ENCODE measurements around the gene FNIP2.

FNIP2 gene

GRCh38 chr4:158850800-158851644, 82.2 kb downstream of the FNIP2 start:
- Histone ChIP-seq H3K27me3 (ENCODE audit: control insufficient read depth in 1 of 2, insufficient read depth in 2 of 2, low read length in 2 of 2) (no peaks in the 10 kb centered on the region), H3K4me3 (ENCODE audit: low read depth in 1 of 2, low read length in 2 of 2) (no peak overlapping the region), H3K9ac (ENCODE audit: low read length) (no peak overlapping the region), H3K27ac (ENCODE audit: low read depth, low read length) (no peak overlapping the region), H3K4me1 (ENCODE audit: insufficient read depth, low read length) (peaks cover 6% of the 10 kb centered on the region), H3K9me3 (ENCODE audit: low read length) (no peaks in the 10 kb centered on the region), H3K36me3 (ENCODE audit: insufficient read depth, low read length) (no peaks in the 10 kb centered on the region)

- Histone ChIP-seq H3K9me3 (ENCODE audit: low read length) (no peaks in the 10 kb centered on the region), H3K27me3 (ENCODE audit: control insufficient read depth in 1 of 2, insufficient read depth in 2 of 2, low read length in 2 of 2) (no peaks in the 10 kb centered on the region), H3K36me3 (ENCODE audit: insufficient read depth, low read length) (no peaks in the 10 kb centered on the region), H3K4me1 (ENCODE audit: insufficient read depth, low read length) (peaks cover 10% of the 10 kb centered on the region), H3K9ac (ENCODE audit: low read length) (no peak overlapping the region), H3K27ac (ENCODE audit: low read depth, low read length) (no peak overlapping the region), H3K4me3 (ENCODE audit: low read depth in 1 of 2, low read length in 2 of 2) (no peak overlapping the region)
Measured at GRCh38 chr4:158854236-158854635, 85.4 kb downstream of the FNIP2 start.

- H3K36me3 ChIP-seq (ENCODE audit: insufficient read depth, low read length) = peaks cover 18% of the 10 kb centered on the region
- H3K9ac ChIP-seq (ENCODE audit: low read length) = no peak overlapping the region
- H3K4me1 ChIP-seq (ENCODE audit: insufficient read depth, low read length) = peaks cover 4% of the 10 kb centered on the region
- H3K27me3 ChIP-seq (ENCODE audit: control insufficient read depth in 1 of 2, insufficient read depth in 2 of 2, low read length in 2 of 2) = no peaks in the 10 kb centered on the region
- no peaks in the 10 kb centered on the region for H3K9me3 ChIP-seq (ENCODE audit: low read length)
- H3K27ac ChIP-seq (ENCODE audit: low read depth, low read length) = no peak overlapping the region
- no peak overlapping the region for H3K4me3 ChIP-seq (ENCODE audit: low read depth in 1 of 2, low read length in 2 of 2)
Measured at GRCh38 chr4:158856852-158857251, 88.0 kb downstream of the FNIP2 start.

GRCh38 chr4:158857951-158858350, 89.1 kb downstream of the FNIP2 start:
- Histone ChIP-seq H3K4me1 (ENCODE audit: insufficient read depth, low read length) (peaks cover 4% of the 10 kb centered on the region), H3K4me3 (ENCODE audit: low read depth in 1 of 2, low read length in 2 of 2) (no peak overlapping the region), H3K27ac (ENCODE audit: low read depth, low read length) (no peak overlapping the region), H3K9me3 (ENCODE audit: low read length) (no peaks in the 10 kb centered on the region), H3K36me3 (ENCODE audit: insufficient read depth, low read length) (peaks cover 29% of the 10 kb centered on the region), H3K9ac (ENCODE audit: low read length) (no peak overlapping the region), H3K27me3 (ENCODE audit: control insufficient read depth in 1 of 2, insufficient read depth in 2 of 2, low read length in 2 of 2) (no peaks in the 10 kb centered on the region)

GRCh38 chr4:158858410-158859199, 89.8 kb downstream of the FNIP2 start:
- H3K27me3 ChIP-seq (ENCODE audit: control insufficient read depth in 1 of 2, insufficient read depth in 2 of 2, low read length in 2 of 2) = no peaks in the 10 kb centered on the region
- peaks cover 4% of the 10 kb centered on the region for H3K4me1 ChIP-seq (ENCODE audit: insufficient read depth, low read length)
- H3K9ac ChIP-seq (ENCODE audit: low read length) = no peak overlapping the region
- H3K27ac ChIP-seq (ENCODE audit: low read depth, low read length) = no peak overlapping the region
- H3K36me3 ChIP-seq (ENCODE audit: insufficient read depth, low read length) = peaks cover 33% of the 10 kb centered on the region
- H3K4me3 ChIP-seq (ENCODE audit: low read depth in 1 of 2, low read length in 2 of 2) = no peak overlapping the region
- H3K9me3 ChIP-seq (ENCODE audit: low read length) = no peaks in the 10 kb centered on the region

- H3K9me3 ChIP-seq (ENCODE audit: low read length) = no peaks in the 10 kb centered on the region
- H3K27ac ChIP-seq (ENCODE audit: low read depth, low read length) = no peak overlapping the region
- H3K27me3 ChIP-seq (ENCODE audit: control insufficient read depth in 1 of 2, insufficient read depth in 2 of 2, low read length in 2 of 2) = no peaks in the 10 kb centered on the region
- H3K4me1 ChIP-seq (ENCODE audit: insufficient read depth, low read length) = peaks cover 4% of the 10 kb centered on the region
- H3K36me3 ChIP-seq (ENCODE audit: insufficient read depth, low read length) = peaks cover 33% of the 10 kb centered on the region
- no peak overlapping the region for H3K4me3 ChIP-seq (ENCODE audit: low read depth in 1 of 2, low read length in 2 of 2)
- H3K9ac ChIP-seq (ENCODE audit: low read length) = no peak overlapping the region
Measured at GRCh38 chr4:158859661-158860060, 90.8 kb downstream of the FNIP2 start.

GRCh38 chr4:158860856-158861255, 92.0 kb downstream of the FNIP2 start:
- Histone ChIP-seq H3K27me3 (ENCODE audit: control insufficient read depth in 1 of 2, insufficient read depth in 2 of 2, low read length in 2 of 2) (no peaks in the 10 kb centered on the region), H3K4me3 (ENCODE audit: low read depth in 1 of 2, low read length in 2 of 2) (no peak overlapping the region), H3K27ac (ENCODE audit: low read depth, low read length) (no peak overlapping the region), H3K9me3 (ENCODE audit: low read length) (no peaks in the 10 kb centered on the region), H3K4me1 (ENCODE audit: insufficient read depth, low read length) (peaks cover 4% of the 10 kb centered on the region), H3K9ac (ENCODE audit: low read length) (no peak overlapping the region), H3K36me3 (ENCODE audit: insufficient read depth, low read length) (peaks cover 33% of the 10 kb centered on the region)

- Histone ChIP-seq H3K9me3 (ENCODE audit: low read length) (no peaks in the 10 kb centered on the region), H3K36me3 (ENCODE audit: insufficient read depth, low read length) (peaks cover 33% of the 10 kb centered on the region), H3K27ac (ENCODE audit: low read depth, low read length) (no peak overlapping the region), H3K27me3 (ENCODE audit: control insufficient read depth in 1 of 2, insufficient read depth in 2 of 2, low read length in 2 of 2) (no peaks in the 10 kb centered on the region), H3K4me3 (ENCODE audit: low read depth in 1 of 2, low read length in 2 of 2) (no peak overlapping the region), H3K4me1 (ENCODE audit: insufficient read depth, low read length) (peaks cover 4% of the 10 kb centered on the region), H3K9ac (ENCODE audit: low read length) (no peak overlapping the region)
Measured at GRCh38 chr4:158861281-158861680, 92.5 kb downstream of the FNIP2 start.

GRCh38 chr4:158861766-158862165, 92.9 kb downstream of the FNIP2 start:
- H3K27ac ChIP-seq (ENCODE audit: low read depth, low read length) = no peak overlapping the region
- H3K36me3 ChIP-seq (ENCODE audit: insufficient read depth, low read length) = peaks cover 33% of the 10 kb centered on the region
- no peak overlapping the region for H3K4me3 ChIP-seq (ENCODE audit: low read depth in 1 of 2, low read length in 2 of 2)
- no peaks in the 10 kb centered on the region for H3K9me3 ChIP-seq (ENCODE audit: low read length)
- peaks cover 4% of the 10 kb centered on the region for H3K4me1 ChIP-seq (ENCODE audit: insufficient read depth, low read length)
- H3K27me3 ChIP-seq (ENCODE audit: control insufficient read depth in 1 of 2, insufficient read depth in 2 of 2, low read length in 2 of 2) = no peaks in the 10 kb centered on the region
- no peak overlapping the region for H3K9ac ChIP-seq (ENCODE audit: low read length)

GRCh38 chr4:158863296-158863695, 94.5 kb downstream of the FNIP2 start:
- Histone ChIP-seq H3K4me3 (ENCODE audit: low read depth in 1 of 2, low read length in 2 of 2) (no peak overlapping the region), H3K9me3 (ENCODE audit: low read length) (no peaks in the 10 kb centered on the region), H3K9ac (ENCODE audit: low read length) (no peak overlapping the region), H3K27ac (ENCODE audit: low read depth, low read length) (no peak overlapping the region), H3K4me1 (ENCODE audit: insufficient read depth, low read length) (no peaks in the 10 kb centered on the region), H3K36me3 (ENCODE audit: insufficient read depth, low read length) (peaks cover 33% of the 10 kb centered on the region), H3K27me3 (ENCODE audit: control insufficient read depth in 1 of 2, insufficient read depth in 2 of 2, low read length in 2 of 2) (no peaks in the 10 kb centered on the region)

- Histone ChIP-seq H3K36me3 (ENCODE audit: insufficient read depth, low read length) (peaks cover 45% of the 10 kb centered on the region), H3K27me3 (ENCODE audit: control insufficient read depth in 1 of 2, insufficient read depth in 2 of 2, low read length in 2 of 2) (no peaks in the 10 kb centered on the region), H3K4me1 (ENCODE audit: insufficient read depth, low read length) (no peaks in the 10 kb centered on the region), H3K9ac (ENCODE audit: low read length) (no peak overlapping the region), H3K9me3 (ENCODE audit: low read length) (no peaks in the 10 kb centered on the region), H3K4me3 (ENCODE audit: low read depth in 1 of 2, low read length in 2 of 2) (no peak overlapping the region), H3K27ac (ENCODE audit: low read depth, low read length) (no peak overlapping the region)
Measured at GRCh38 chr4:158865520-158866177, 96.8 kb downstream of the FNIP2 start.
